Measurements from ENCODE around the gene MCAT. TPM values are rescaled to one million over a fixed set of nuclear protein-coding genes. Genes with fewer than 3 reads are reported as not detected.
A peak's percentile ranks its signal among the peaks of the same experiment; 100 is the strongest.

Gene MCAT
- total and polyA plus RNA-seq, 2 of the 4 experiments (the other 2 are of a cell fraction) = 7.3 to 19.7 TPM

- H4K91ac ChIP-seq (ENCODE audit: insufficient read depth, low read depth, low read length) = no peak overlapping the region
- H3K9ac ChIP-seq (ENCODE audit: low read depth, low read length) = no peak overlapping the region
- H3K4ac ChIP-seq (ENCODE audit: low read depth, low read length) = no peak overlapping the region
- no peak overlapping the region for H2BK120ac ChIP-seq (ENCODE audit: low read depth, low read length)
- peak overlapping the region; percentile 7 for H2AK9ac ChIP-seq (replicated peaks; ENCODE audit: low read depth, low read length, poor library complexity)
- H3K18ac ChIP-seq (ENCODE audit: low read depth, low read length) = no peak overlapping the region
- H3K9me1 ChIP-seq (ENCODE audit: insufficient read depth, low read length) = no peaks in the 10 kb centered on the region
- H2BK15ac ChIP-seq (ENCODE audit: low read depth, low read length) = no peak overlapping the region
- TF ChIP-seq RFX5 (IDR thresholded peaks at IDR 0.05; ENCODE audit: low read depth, low read length) = no peak
- TF ChIP-seq CTCF (conservative IDR thresholded peaks at IDR 0.05; ENCODE audit: low read depth, low read length) = no peak
- no peak for TF ChIP-seq RAD21 (IDR thresholded peaks at IDR 0.05; ENCODE audit: low read length)
- no peak for TF ChIP-seq MAZ (IDR thresholded peaks at IDR 0.05; ENCODE audit: borderline replicate concordance, low read depth, low read length)
- TF ChIP-seq MAFK (IDR thresholded peaks at IDR 0.05; ENCODE audit: low read depth, low read length) = no peak
- no peak for TF ChIP-seq CEBPB (IDR thresholded peaks at IDR 0.05; ENCODE audit: low read depth, low read length)
- TF ChIP-seq BHLHE40 (IDR thresholded peaks at IDR 0.05; ENCODE audit: low read depth, low read length) = no peak
- TF ChIP-seq ELK1 (IDR thresholded peaks at IDR 0.05; ENCODE audit: borderline replicate concordance, low read depth, low read length) = no peak
- no peak for TF ChIP-seq POLR2A (IDR thresholded peaks at IDR 0.05; ENCODE audit: low read depth, low read length)
- H2AFZ ChIP-seq (replicated peaks; ENCODE audit: low read length, poor library complexity) = peak overlapping the region; percentile 87
- no peak overlapping the region for H2AK5ac ChIP-seq (ENCODE audit: low read depth, low read length)
- peak overlapping the region; percentile 6; the same call in 1 of the 2 replicates for H3K23ac ChIP-seq (ENCODE audit: low read depth, low read length)
- H3K27ac ChIP-seq (ENCODE audit: insufficient read depth, low read length) = no peak overlapping the region
- H3K9me3 ChIP-seq (ENCODE audit: control insufficient read depth, insufficient read depth, low read length) = no peaks in the 10 kb centered on the region
- no peak overlapping the region for H4K8ac ChIP-seq (ENCODE audit: low read depth in 2 of 2, low read length in 2 of 2)
- DNase-seq (no peak), ATAC-seq (ENCODE audit: low read depth) (peak; percentile 30)
- H3K14ac ChIP-seq (replicated peaks; ENCODE audit: low read depth, low read length) = no peak overlapping the region
- no peaks in the 10 kb centered on the region for H3K79me1 ChIP-seq (ENCODE audit: low read depth in 1 of 2, low read length in 2 of 2)
- no peaks in the 10 kb centered on the region for H4K20me1 ChIP-seq (ENCODE audit: insufficient read depth, low read length)
- intact Hi-C loops (cut with micrococcal nuclease) = no loop called here
- BruUV-seq (replicated peaks) = no TSS peak
- H3K4me3 ChIP-seq (ENCODE audit: insufficient read depth, low read depth, low read length) = peak overlapping the region; percentile 8
- no peak overlapping the region for H4K5ac ChIP-seq (ENCODE audit: low read depth, low read length)
- H2BK5ac ChIP-seq (ENCODE audit: low read depth, low read length, poor library complexity, severe bottlenecking) = no peak overlapping the region
- CTCF ChIA-PET = interaction anchor here (0.9 kb wide), 1 partner anchor 49 kb away, joined by 3 read pairs; no protein-coding TSS in a partner anchor
- no peak overlapping the region for H2BK20ac ChIP-seq (ENCODE audit: low read depth, low read length)
- H3K4me1 ChIP-seq (ENCODE audit: control insufficient read depth, insufficient read depth, low read length) = no peaks in the 10 kb centered on the region; the same call in 1 of the 2 replicates
- dilution Hi-C loops (cut with HindIII; ENCODE audit: low sequenced_read_pairs, unreplicated experiment) = no loop called here
- in situ Hi-C loops (cut with MboI; ENCODE audit: low sequenced_read_pairs) = no loop called here
- peak overlapping the region; percentile 60 for H3K4me2 ChIP-seq (ENCODE audit: low read depth, low read length)
- H3K27me3 ChIP-seq (ENCODE audit: control insufficient read depth, insufficient read depth, low read length) = peaks cover 55% of the 10 kb centered on the region
- H3K56ac ChIP-seq (ENCODE audit: extremely low read depth, insufficient read depth, low read length) = no peak overlapping the region
- 6% methylated on average over 9 of the region's 32 CpGs; no CpG with 5 or more reads in 1 of the 2 experiments for WGBS, 2 experiments (ENCODE audit: extremely low coverage in 2 of 2, insufficient read length in 1 of 2)
- no peaks in the 10 kb centered on the region for H3K36me3 ChIP-seq (ENCODE audit: control insufficient read depth, insufficient read depth, low read length)
- POLR2A ChIA-PET (ENCODE audit: unreplicated experiment) = no interaction called here
Observed at GRCh38 chr22:43109921-43110443, 33.2 kb downstream of the MCAT start.

Measured in IMR-90 (cell line).